ENCODE data around the gene UBTD1.

The UBTD1 gene

DNA sequence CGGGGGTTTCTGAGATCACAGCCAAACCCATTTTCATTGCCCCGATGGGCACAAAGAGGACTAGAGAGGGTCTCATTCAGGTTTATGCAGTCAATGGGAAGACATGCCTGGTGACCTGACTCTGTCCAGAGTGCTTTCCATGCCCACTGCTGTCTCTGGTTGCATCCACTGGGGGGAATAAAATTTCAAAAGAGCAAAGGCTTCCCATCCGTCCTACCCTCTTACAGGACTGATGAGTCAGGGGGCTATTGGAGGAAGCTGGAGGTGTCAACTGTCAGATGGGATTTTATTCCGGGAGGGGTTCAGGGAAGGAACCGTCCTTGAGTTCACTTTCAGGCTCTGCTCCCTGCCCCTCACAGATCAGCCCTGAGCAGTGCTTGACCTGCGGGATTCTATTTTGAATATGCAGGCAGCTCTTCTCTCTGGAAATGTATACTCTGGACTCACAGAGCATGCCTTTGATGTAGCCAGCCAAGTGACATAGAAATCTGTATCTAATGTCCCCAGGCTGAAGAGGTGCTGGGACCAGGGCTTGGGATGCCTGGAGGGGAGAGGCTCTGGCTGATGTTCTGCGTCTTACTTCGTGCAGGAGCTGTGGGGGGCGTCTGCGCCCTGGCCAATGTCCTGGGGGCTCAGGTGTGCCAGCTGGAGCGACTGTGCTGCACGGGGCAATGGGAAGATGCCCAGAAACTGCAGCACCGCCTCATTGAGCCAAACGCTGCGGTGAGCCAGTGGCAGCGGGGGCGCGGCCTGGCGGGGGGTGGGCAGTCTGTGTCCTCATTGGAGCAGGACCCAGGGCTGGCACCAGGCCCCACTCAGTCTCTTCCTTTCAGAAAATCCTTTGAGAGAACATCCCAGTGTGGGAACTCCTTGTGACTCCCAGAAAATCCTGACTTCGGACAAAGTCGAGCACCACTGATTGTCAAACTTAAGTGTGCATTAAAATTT is 102.8 kb downstream of the UBTD1 start:
- CTCF ChIA-PET = interaction anchor here (1.1 kb wide), 1 partner anchor 11 kb away, joined by 4 read pairs; no protein-coding TSS in a partner anchor
- TF ChIP-seq, protein P1, sequence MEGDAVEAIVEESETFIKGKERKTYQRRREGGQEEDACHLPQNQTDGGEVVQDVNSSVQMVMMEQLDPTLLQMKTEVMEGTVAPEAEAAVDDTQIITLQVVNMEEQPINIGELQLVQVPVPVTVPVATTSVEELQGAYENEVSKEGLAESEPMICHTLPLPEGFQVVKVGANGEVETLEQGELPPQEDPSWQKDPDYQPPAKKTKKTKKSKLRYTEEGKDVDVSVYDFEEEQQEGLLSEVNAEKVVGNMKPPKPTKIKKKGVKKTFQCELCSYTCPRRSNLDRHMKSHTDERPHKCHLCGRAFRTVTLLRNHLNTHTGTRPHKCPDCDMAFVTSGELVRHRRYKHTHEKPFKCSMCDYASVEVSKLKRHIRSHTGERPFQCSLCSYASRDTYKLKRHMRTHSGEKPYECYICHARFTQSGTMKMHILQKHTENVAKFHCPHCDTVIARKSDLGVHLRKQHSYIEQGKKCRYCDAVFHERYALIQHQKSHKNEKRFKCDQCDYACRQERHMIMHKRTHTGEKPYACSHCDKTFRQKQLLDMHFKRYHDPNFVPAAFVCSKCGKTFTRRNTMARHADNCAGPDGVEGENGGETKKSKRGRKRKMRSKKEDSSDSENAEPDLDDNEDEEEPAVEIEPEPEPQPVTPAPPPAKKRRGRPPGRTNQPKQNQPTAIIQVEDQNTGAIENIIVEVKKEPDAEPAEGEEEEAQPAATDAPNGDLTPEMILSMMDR (IDR thresholded peaks at IDR 0.05; ENCODE audit: control extremely low read depth, extremely low read depth, low read depth, missing control alignments) = no peak
- DNase-seq (ENCODE audit: extremely low spot score) = no peak
- POLR2A ChIA-PET = no interaction called here

DNA sequence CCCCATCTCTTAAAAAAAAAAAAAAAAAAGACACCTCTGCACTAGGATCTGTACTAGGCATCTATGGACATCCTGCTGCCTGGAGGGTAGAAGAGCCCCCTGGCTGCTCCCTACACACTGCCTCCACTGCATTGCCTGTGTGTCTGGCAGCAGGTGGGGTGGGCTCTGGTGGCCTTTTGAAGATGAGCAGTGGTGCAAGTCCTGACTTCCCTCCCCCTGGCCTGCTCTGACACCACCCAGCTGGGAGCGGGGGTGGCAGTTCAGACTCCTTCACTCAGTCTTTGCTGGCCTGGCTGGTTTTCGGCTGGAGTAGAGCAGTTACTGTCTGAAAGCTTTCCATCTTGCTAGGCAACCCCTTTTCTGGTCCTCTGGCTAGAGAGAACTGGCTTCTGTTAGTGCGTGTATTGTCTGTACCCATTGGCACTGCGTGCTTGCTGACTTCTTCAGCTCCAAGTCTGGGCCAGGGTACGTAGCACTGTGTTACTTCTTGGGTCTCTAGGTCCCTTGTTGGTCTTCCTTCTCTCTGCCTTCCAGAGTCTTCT is 108.4 kb downstream of the UBTD1 start:
- TF ChIP-seq, protein P1 (IDR thresholded peaks at IDR 0.05; ENCODE audit: control extremely low read depth, extremely low read depth, low read depth, missing control alignments) = no peak
- POLR2A ChIA-PET = no interaction called here
- DNase-seq (ENCODE audit: extremely low spot score) = no peak
- CTCF ChIA-PET = interaction anchor here (1.1 kb wide), 2 partner anchors 9 to 23 kb away, joined by 3 read pairs; no protein-coding TSS in a partner anchor

DNA sequence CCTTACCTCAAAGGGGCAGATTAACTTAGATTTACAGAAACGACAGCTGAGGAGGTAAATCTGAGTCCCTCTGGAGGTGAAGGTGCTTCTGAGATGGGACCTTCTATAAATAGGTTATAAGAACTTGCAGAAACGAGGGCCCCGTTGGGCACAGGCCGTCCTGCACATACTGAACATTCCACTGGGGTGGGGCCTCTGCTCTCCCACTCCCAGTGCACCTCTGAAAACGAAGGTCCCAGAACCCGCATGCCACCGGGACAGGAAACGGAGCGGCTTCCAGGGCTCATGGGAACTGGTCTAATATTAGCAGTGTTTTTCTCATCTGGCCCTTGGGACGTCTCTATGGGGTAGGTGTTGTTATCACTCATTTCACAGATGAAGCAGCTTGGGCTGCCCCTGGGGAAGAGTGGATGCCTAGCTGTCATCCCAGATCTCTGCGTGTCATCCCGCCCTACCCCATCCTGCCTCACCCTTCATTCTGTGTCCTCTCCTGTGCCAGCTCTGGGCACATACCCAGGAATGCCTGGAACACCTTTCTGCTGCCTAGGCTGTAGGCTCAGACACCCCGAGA is 110.4 kb downstream of the UBTD1 start:
- CTCF ChIA-PET = interaction anchor here (0.8 to 1.3 kb wide), 2 partner anchors 17 to 37 kb away, joined by 3 to 5 read pairs; partner anchors contain the start of gene ANKRD2
- POLR2A ChIA-PET = no interaction called here
- DNase-seq (ENCODE audit: extremely low spot score) = no peak
- TF ChIP-seq, protein P1 (IDR thresholded peaks at IDR 0.05; ENCODE audit: control extremely low read depth, extremely low read depth, low read depth, missing control alignments) = no peak

- DNase-seq (ENCODE audit: extremely low spot score) = no peak
- ChIA-PET CTCF (interaction anchor here (0.8 to 1.5 kb wide), 4 partner anchors 29 to 198 kb away, joined by 3 read pairs; no protein-coding TSS in a partner anchor), POLR2A (no interaction called here)
- TF ChIP-seq, protein P1 (IDR thresholded peaks at IDR 0.05; ENCODE audit: control extremely low read depth, extremely low read depth, low read depth, missing control alignments) = no peak
Observed at GRCh38 chr10:97611473-97611872, 112.7 kb downstream of the UBTD1 start.

DNA sequence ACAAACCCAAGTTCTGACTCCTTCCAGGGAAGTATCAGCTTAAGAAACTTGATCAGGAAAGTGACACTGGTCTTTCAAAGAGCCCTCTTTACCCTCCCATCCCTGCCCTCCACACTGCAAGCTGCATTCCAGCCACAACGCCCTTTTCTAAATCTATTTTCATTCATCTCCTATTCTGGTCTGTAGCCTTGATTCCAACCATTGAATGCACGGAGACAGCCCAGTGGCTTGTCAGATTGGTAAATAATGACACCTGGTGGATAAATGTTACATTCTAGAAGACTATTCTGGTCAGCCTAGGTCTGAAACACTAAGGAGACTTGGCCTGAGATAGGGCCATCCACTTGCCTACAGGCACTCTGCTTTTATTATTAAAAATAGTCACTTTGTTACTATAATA is 113.7 kb downstream of the UBTD1 start:
- POLR2A ChIA-PET = no interaction called here
- no peak for DNase-seq (ENCODE audit: extremely low spot score)

DNA sequence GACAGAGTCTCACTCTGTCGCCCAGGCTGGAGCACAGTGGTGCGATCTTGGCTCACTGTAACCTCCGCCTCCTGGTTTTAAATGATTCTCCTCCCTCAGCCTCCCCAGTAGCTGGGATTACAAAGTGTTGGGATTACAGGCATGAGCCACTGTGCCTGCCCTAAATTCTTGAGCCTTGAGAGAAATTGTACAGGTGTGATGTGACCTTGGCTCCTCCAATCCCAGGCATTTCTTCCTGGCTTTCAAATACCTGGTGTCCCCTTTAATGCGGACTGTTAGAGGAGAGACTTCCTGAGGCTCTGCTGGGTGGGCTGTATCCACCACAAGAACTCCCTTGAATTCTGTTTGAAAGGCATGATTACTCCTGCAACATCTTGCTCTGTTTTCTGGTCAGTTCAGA is 119.6 kb downstream of the UBTD1 start:
- no peak for DNase-seq (ENCODE audit: extremely low spot score)
- POLR2A ChIA-PET = no interaction called here
- TF ChIP-seq, protein P1 (IDR thresholded peaks at IDR 0.05; ENCODE audit: control extremely low read depth, extremely low read depth, low read depth, missing control alignments) = no peak
- CTCF ChIA-PET = interaction anchor here (0.6 kb wide), 1 partner anchor 440 kb away, joined by 3 read pairs; no protein-coding TSS in a partner anchor

More for the DNA sequence above, 113.7 kb downstream of the UBTD1 start:
- CTCF ChIA-PET = interaction anchor here (0.8 to 3.4 kb wide), 9 partner anchors 8 to 199 kb away, joined by 3 to 14 read pairs (median 3); partner anchors contain the start of gene ANKRD2
- TF ChIP-seq, protein P1 (IDR thresholded peaks at IDR 0.05; ENCODE audit: control extremely low read depth, extremely low read depth, low read depth, missing control alignments) = peak; percentile 27

Measured in GM10248 (cell line).